CD4-positive, alpha-beta T cell treated with Interleukin-12 subunit alpha and Interleukin-12 subunit beta, for 1 hour (primary cell): Measurements from ENCODE around the gene COL9A3.

Source experiments
- DNase-seq: peaks from one replicate; pipeline ENCODE4 v3.0.0-alpha.2; 2020

COL9A3 gene

DNA sequence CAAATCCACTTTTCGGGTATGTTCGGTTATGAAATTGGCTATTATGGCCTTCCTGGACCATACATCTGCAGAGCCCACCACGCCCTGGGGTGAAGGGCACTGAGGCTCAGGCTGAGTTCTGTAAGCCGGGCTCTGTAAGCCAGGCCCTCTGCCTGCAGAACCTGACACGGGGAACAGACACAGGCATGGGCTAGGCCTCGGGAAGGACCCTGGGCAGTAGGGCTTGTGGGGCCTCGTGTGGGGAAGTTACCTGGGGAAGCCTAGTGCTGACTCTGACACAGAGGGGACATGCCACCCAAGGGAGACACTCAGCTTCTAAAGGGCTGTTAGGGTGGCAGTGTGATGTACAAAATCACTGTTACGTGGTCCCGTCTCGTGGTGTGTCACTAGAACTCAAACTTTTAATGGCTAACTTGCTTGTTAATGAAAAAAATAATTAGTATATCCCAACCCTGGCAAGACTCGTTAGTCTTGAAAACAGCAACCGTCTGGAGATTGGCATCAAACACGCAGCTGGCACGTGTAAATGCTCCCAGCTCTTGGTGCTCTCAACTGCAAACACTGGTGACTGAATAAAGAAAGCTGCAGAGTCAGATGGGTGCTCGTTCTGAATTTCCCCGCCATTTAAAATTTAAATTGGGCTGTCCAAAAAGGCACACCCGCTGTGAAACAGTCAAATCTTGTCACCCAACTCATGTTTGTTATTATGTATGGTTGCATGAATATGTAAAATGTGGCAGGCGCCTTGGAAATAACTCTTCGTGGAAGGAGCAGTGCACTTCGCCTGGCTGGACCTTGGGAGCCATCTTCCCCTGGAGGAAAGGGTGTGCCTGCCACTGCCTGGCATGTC, 68.4 kb downstream of the COL9A3 start:
- no peak for DNase-seq

DNA sequence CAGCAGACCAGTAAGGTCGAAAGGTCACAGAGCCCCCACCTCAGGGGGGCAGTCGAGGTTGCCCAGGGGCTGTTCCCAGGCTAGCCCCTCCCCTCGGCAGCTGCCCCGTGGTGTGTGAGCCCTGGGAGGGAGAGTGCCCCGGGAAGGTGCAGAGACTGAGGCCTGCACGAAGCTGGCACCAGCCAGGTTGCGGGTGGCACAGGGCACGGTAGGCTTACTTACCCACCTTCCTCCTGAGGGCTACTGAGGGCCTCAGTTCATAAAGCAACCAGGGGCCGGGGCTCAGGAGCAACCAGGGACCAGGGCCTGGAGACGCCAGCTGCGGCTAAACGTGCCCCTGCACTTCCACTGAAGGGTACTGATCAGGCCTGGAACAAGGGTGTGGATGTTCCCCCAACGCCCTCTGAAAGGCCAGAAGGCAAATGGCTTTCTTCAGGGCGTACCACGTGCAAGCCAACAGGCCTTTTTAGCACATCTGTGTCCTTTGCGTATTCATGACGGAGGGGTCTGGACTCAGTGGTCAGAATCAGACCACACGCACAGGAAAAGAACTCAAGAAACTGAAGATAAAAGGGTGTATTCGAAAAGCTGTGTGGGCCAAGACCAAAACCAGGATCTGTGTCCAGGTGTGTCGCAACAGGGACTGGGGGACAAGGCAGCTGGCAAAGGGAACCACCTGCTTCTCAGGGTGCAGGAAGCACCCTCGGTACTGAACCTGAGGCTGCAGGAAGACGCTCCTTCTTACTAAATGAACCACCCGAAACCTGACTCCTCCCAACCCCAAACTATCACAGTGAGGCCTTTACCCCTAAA, 69.3 kb downstream of the COL9A3 start:
- DNase-seq, result no peak

DNA sequence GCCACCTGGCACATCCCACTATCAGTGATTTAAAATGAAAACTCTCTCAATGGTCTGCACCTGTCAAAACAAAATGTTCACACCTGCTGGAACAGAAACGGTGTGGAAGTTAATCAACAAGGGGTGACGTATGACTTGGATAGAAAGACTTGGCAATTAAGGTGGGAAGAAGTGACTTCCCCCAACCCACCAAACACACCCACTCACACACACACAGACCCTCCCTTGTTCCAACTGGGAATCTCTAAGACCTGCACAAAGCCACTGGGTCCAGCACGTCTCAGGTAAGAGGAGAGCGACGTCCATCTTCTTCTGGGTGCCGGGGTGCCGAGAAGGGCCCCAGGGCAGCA, 69.8 kb downstream of the COL9A3 start:
- no peak for DNase-seq

DNA sequence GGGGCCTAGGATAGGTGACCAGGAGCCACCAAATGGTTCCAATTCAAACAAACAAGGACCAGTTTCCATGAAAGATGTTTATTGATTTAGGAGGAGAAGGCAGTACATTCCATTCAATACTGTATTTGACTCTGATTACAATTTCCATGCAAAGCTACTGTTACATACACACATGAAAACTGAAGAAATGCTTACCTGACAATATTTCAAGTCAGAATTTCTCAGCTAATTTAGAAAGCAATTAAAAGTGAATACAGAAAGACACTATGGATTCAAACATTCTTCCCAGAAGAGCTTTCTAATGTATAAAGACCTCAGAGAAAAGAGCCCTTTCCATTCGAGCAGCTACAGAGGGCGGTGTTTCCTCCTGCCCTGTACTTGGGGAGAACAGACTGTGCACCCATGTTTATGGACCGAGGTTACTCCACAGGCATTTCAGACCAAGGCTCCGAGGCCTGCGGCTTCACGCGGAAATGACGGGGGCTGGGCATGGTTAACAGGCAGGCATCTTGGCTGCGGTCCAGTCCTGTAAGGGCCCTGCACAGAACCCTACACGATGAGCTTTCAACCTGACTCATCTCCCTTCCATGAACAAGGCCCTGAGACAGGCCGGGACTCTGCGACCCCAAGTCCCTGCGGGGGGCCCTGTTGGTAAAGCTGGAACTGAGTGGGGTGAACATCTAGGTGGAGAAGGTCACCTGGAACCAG, 70.5 kb downstream of the COL9A3 start:
- peak; percentile 41 for DNase-seq

DNA sequence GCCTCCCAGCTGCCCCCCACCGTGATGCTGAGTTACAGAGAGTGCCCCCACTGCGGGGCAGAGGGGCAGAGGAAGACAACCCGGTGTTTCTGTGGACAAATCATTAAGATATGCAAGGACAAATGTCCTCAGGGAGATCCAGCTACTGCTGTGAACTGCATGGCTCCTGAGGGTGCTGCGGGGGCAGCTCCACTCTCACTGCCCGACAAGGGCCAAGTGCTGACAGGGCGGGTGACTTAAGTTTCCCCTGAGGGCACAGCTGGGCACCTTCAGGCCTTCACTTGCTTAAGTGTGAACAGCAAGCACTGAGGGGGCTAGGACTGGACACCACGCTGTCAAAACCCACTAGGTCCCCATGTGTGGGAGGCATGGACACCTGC, 71.0 kb downstream of the COL9A3 start:
- no peak for DNase-seq

DNA sequence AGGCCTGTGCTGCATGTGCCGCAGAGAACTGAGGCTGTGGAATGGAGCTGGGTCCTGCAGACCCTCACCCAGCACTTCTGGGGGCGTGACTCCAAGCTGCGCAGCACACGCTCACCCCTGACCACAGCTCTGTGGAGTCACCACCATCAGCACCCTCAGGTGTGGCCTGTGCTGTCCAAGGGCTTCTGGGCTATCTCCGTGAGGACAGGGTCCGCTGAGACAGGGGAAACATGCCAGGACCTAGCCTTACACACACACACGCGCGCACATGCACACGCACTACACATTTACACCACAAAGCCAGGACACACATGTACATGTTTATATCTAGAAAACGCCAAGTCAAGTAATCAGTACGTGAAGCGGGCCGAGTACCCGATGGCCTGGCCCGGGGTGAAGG, 71.6 kb downstream of the COL9A3 start:
- no peak for DNase-seq

DNA sequence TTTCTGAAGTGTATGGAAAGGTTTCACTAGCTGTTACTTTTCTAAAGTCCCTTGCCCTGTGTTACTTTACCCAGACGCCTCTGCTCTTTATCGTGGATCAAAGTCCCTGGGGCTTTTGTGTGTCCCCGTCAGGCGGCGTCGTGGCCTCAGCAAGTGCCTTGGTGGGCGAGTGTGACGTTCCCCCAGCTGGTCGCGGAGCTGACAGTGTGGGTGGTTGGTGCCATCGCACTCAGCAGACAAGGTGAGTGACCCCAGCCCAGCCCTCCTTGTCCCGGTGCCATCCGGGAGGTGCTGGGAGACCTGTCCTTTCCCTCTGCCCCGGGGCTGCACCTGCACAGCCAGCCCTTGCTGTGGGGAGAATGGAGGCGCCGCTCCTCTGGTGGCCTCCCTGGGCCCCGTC, 72.1 kb downstream of the COL9A3 start:
- no peak for DNase-seq

DNA sequence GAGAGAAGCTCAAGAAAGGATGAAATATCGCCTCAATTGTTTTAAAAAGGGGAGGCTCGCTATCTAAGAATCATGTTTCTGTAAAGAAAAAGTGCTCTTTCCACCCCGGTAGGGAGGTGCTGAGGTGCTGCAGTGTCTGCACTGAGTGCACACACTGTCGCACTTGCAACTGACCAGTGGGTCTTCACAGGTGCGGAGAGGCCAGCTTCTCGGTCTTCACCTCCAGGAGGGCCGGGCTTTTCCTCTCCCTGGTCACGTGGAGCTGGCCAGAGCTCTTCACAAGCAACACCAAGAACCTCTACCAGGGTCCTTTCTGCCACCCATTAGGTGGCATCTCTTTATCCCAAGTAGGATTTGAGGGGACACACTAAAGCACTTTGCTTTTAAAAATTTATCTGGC, 72.6 kb downstream of the COL9A3 start:
- DNase-seq, result no peak

DNA sequence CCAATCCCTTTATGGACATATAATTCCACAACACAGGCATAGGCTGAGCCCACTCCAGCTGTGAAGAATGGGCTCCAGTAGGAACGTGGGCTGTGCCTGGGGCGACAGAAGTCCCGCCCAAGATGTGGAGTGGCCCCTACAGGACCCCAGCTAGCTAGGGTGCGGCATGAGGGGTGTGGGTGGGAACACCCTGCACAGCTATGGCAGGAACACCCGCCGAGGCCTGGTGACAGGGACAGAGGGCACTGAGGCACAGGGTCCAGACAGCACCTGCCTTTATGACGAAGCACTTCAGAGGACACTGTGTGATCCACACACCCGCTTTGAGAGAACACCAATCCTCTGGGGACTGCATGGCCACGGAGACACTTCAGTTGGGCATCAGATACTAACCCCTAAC, 73.0 kb downstream of the COL9A3 start:
- DNase-seq, result no peak

DNA sequence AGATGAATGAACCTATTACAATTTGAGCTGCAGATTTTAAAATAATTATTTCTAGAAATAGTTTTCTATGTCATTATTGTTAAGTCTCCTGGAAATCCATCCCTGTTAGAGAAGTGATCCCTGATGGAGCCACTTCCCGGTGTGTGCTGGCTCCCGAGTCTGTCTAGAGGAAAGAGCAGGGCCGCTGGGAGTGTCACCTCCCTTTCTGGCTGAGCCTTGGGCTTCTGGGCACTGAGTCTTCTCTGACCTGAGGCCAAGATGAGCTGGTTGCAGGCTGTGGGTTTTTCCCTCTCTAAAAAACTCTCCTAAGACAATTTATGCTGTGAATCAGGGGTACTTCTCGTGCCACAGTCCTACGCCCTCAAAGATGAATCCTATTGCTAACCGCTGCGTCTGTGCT, 73.6 kb downstream of the COL9A3 start:
- no peak for DNase-seq
